ENCODE data around the gene FBXL20. TPM values are rescaled to one million over a fixed set of nuclear protein-coding genes. Genes with fewer than 3 reads are reported as not detected.

The FBXL20 gene
- total and polyA plus RNA-seq, 4 donors = 1.6 to 8.4 (median 5.2) TPM

GRCh38 chr17:39223907-39224777 lies 177.3 kb downstream of the FBXL20 start:
- Histone ChIP-seq H3K4me3 (ENCODE audit: low read depth in 1 of 3, low read length in 3 of 3) (no peak overlapping the region), H3K9me3 (ENCODE audit: control insufficient read depth in 4 of 4, low read length in 3 of 4) (no peaks in the 10 kb centered on the region), H3K27ac (ENCODE audit: low read depth in 1 of 2, low read length in 2 of 2) (no peak overlapping the region), H3K4me1 (ENCODE audit: control insufficient read depth in 4 of 4, insufficient read depth in 4 of 4, low read length in 3 of 4) (peaks cover 0 to 15% (median 6%) of the 10 kb centered on the region in 4 donors), H3K27me3 (ENCODE audit: control insufficient read depth in 4 of 4, insufficient read depth in 4 of 4, low read length in 3 of 4) (peaks cover 0 to 8% (median 6%) of the 10 kb centered on the region in 4 donors), H3K36me3 (ENCODE audit: control insufficient read depth in 4 of 4, insufficient read depth in 3 of 4, low read depth in 1 of 4, low read length in 3 of 4) (no peaks in the 10 kb centered on the region), H3K9ac (ENCODE audit: low read depth in 1 of 2, low read length in 2 of 2) (no peak overlapping the region)
- no peak for DNase-seq (ENCODE audit: low spot score)
- 23% methylated on average over 33 of the region's 33 CpGs for WGBS
- no peak for TF ChIP-seq TAF1 (conservative IDR thresholded peaks at IDR 0.05)
- no peak for TF ChIP-seq YY1 (IDR thresholded peaks at IDR 0.05)
- TF ChIP-seq EGR1 (IDR thresholded peaks at IDR 0.05; ENCODE audit: low read depth in 2 of 2) = no peak
- no peak for TF ChIP-seq MAX (IDR thresholded peaks at IDR 0.05)
- no peak for TF ChIP-seq ZBTB33 (IDR thresholded peaks at IDR 0.05)
- TF ChIP-seq ATF3 (IDR thresholded peaks at IDR 0.05) = no peak

- 78% methylated on average over 9 of the region's 9 CpGs for WGBS
- Histone ChIP-seq H3K4me1 (ENCODE audit: control insufficient read depth in 4 of 4, insufficient read depth in 4 of 4, low read length in 3 of 4) (peaks cover 0 to 15% (median 6%) of the 10 kb centered on the region in 4 donors), H3K4me3 (ENCODE audit: low read depth in 1 of 3, low read length in 3 of 3) (no peak overlapping the region), H3K27me3 (ENCODE audit: control insufficient read depth in 4 of 4, insufficient read depth in 4 of 4, low read length in 3 of 4) (peaks cover 0 to 6% (median 6%) of the 10 kb centered on the region in 4 donors), H3K9ac (ENCODE audit: low read depth in 1 of 2, low read length in 2 of 2) (no peak overlapping the region), H3K27ac (ENCODE audit: low read depth in 1 of 2, low read length in 2 of 2) (no peak overlapping the region), H3K9me3 (ENCODE audit: control insufficient read depth in 4 of 4, low read length in 3 of 4) (no peaks in the 10 kb centered on the region), H3K36me3 (ENCODE audit: control insufficient read depth in 4 of 4, insufficient read depth in 3 of 4, low read depth in 1 of 4, low read length in 3 of 4) (no peaks in the 10 kb centered on the region)
- TF ChIP-seq TAF1 (conservative IDR thresholded peaks at IDR 0.05) = no peak
- TF ChIP-seq ZBTB33 (IDR thresholded peaks at IDR 0.05) = no peak
- no peak for TF ChIP-seq EGR1 (IDR thresholded peaks at IDR 0.05; ENCODE audit: low read depth in 2 of 2)
- TF ChIP-seq RAD21 (IDR thresholded peaks at IDR 0.05) = no peak
- TF ChIP-seq JUND (IDR thresholded peaks at IDR 0.05) = no peak
- TF ChIP-seq HNF4G (IDR thresholded peaks at IDR 0.05) = no peak
- no peak for TF ChIP-seq FOXA2 (IDR thresholded peaks at IDR 0.05)
- TF ChIP-seq SP1 (IDR thresholded peaks at IDR 0.05) = no peak
- no peak for TF ChIP-seq HNF4A (conservative IDR thresholded peaks at IDR 0.05)
- no peak for TF ChIP-seq GABPA (IDR thresholded peaks at IDR 0.05 in 1 of 2, conservative IDR thresholded peaks at IDR 0.05 in 1 of 2)
- no peak for TF ChIP-seq REST (IDR thresholded peaks at IDR 0.05)
- no peak for TF ChIP-seq MAX (IDR thresholded peaks at IDR 0.05)
- TF ChIP-seq FOXA1 (IDR thresholded peaks at IDR 0.05) = no peak
- TF ChIP-seq NR2F2 (IDR thresholded peaks at IDR 0.05) = no peak
- no peak for DNase-seq (ENCODE audit: low spot score)
Observed at GRCh38 chr17:39222866-39223834, 178.3 kb downstream of the FBXL20 start.

Measured in liver (tissue), 9 donors.